HL-60 (cell line): ENCODE data around the gene RAB3C.

Experiments
- DNase-seq, 2 experiments: peaks; one replicate each; pipeline ENCODE4 v3.0.0-alpha.2; 2010 to 2020; ENCODE audit warnings: low read depth in 1 of 2, low spot score in 1 of 2
- H3K27ac ChIP-seq: fragments of 250-450 bp; sonication (Bioruptor Pico); replicated peaks from 2 replicates; pipeline ENCODE4 v1.5.1; 2020; ENCODE audit warnings: mild to moderate bottlenecking, moderate library complexity
- H3K27me3 ChIP-seq: fragments of 250-450 bp; sonication (Bioruptor Pico); 2 replicates; pipeline ENCODE4 v1.5.1; 2021; ENCODE audit warnings: mild to moderate bottlenecking, moderate library complexity; ENCODE audit not compliant: insufficient read depth, poor library complexity, severe bottlenecking
- H3K4me3 ChIP-seq: replicated peaks from 2 replicates; pipeline ENCODE4 v1.5.1; 2011; ENCODE audit warnings: mild to moderate bottlenecking, control low read depth, low read length; ENCODE audit not compliant: insufficient read depth
- GABPA ChIP-seq: IDR thresholded peaks from 2 replicates; pipeline ENCODE4 v1.6.1; 2012; ENCODE audit warnings: low read depth
- POLR2AphosphoS5 ChIP-seq: IDR thresholded peaks from 2 replicates; pipeline ENCODE4 v1.6.1; 2012; ENCODE audit warnings: low read depth
- SPI1 ChIP-seq: IDR thresholded peaks from 2 replicates; pipeline ENCODE4 v1.6.1; 2012; ENCODE audit warnings: low read depth, mild to moderate bottlenecking, borderline replicate concordance
- TF ChIP-seq, protein P1 (sequence below): IDR thresholded peaks from one replicate; pipeline ENCODE4 v1.5.1; 2011; ENCODE audit warnings: low read length, control low read depth, inconsistent platforms; ENCODE audit not compliant: insufficient read depth
- TF ChIP-seq, protein P2 (sequence below): IDR thresholded peaks from 2 replicates; pipeline ENCODE4 v1.6.1; 2012; ENCODE audit warnings: low read depth; ENCODE audit not compliant: insufficient replicate concordance

The RAB3C gene

DNA sequence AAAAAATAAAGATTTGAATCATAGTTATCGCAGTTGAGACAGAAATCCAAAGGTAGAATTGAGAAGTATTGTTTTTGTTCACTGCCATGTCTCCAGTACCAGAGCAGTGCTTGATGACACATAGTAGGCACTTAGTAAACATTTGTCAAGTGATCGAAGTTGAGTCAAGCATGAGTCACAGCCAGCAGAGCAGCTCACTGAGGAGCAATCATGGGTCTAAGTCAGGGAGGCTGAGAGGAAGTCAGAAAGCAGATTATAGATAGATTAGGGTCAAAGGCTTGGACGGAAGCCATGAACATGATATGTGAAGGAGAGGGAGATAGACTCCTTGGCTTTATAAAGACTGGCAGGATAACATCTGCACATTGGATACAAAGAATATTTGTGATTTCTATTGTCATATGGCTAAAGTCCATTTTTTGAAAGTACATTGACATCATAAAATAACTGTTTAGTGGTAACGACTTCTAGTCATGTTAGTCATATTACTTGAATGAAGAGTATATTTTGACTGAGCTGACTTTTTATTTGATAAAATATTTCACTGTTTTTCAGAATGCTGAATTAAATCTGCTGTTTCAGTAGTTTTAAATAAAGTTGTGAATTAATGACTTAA is 168.5 kb downstream of the RAB3C start:
- Histone ChIP-seq H3K4me3 (no peak overlapping the region), H3K27me3 (no peaks in the 10 kb centered on the region), H3K27ac (no peak overlapping the region)
- TF ChIP-seq SPI1 (no peak), GABPA (no peak), POLR2AphosphoS5 (no peak)
- TF ChIP-seq, protein P1, sequence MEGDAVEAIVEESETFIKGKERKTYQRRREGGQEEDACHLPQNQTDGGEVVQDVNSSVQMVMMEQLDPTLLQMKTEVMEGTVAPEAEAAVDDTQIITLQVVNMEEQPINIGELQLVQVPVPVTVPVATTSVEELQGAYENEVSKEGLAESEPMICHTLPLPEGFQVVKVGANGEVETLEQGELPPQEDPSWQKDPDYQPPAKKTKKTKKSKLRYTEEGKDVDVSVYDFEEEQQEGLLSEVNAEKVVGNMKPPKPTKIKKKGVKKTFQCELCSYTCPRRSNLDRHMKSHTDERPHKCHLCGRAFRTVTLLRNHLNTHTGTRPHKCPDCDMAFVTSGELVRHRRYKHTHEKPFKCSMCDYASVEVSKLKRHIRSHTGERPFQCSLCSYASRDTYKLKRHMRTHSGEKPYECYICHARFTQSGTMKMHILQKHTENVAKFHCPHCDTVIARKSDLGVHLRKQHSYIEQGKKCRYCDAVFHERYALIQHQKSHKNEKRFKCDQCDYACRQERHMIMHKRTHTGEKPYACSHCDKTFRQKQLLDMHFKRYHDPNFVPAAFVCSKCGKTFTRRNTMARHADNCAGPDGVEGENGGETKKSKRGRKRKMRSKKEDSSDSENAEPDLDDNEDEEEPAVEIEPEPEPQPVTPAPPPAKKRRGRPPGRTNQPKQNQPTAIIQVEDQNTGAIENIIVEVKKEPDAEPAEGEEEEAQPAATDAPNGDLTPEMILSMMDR: no peak
- TF ChIP-seq, protein P2, sequence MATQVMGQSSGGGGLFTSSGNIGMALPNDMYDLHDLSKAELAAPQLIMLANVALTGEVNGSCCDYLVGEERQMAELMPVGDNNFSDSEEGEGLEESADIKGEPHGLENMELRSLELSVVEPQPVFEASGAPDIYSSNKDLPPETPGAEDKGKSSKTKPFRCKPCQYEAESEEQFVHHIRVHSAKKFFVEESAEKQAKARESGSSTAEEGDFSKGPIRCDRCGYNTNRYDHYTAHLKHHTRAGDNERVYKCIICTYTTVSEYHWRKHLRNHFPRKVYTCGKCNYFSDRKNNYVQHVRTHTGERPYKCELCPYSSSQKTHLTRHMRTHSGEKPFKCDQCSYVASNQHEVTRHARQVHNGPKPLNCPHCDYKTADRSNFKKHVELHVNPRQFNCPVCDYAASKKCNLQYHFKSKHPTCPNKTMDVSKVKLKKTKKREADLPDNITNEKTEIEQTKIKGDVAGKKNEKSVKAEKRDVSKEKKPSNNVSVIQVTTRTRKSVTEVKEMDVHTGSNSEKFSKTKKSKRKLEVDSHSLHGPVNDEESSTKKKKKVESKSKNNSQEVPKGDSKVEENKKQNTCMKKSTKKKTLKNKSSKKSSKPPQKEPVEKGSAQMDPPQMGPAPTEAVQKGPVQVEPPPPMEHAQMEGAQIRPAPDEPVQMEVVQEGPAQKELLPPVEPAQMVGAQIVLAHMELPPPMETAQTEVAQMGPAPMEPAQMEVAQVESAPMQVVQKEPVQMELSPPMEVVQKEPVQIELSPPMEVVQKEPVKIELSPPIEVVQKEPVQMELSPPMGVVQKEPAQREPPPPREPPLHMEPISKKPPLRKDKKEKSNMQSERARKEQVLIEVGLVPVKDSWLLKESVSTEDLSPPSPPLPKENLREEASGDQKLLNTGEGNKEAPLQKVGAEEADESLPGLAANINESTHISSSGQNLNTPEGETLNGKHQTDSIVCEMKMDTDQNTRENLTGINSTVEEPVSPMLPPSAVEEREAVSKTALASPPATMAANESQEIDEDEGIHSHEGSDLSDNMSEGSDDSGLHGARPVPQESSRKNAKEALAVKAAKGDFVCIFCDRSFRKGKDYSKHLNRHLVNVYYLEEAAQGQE: no peak
- no peak for DNase-seq

DNA sequence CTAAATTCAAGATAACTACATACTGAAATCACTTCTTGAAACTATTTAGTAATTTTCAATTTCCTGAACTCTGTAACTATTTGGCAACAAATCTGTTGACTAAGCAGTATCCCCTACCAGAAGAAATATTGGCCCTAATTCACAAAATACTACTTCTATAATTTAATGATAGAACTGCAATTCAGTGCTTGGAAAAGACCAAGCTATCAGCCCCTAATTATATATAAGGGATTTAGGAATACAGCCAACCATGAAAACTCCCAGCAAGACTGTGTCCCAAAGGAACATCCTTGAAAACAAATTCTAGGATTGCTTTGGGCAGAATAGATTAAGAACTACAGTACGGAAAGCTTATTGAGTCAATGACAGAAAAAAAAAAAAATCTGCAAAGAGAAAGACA is 169.2 kb downstream of the RAB3C start:
- Histone ChIP-seq H3K27me3 (no peaks in the 10 kb centered on the region), H3K27ac (no peak overlapping the region), H3K4me3 (no peak overlapping the region)
- DNase-seq: no peak
- TF ChIP-seq, protein P2: no peak
- TF ChIP-seq POLR2AphosphoS5 (no peak), GABPA (no peak), SPI1 (no peak)
- TF ChIP-seq, protein P1: no peak

DNA sequence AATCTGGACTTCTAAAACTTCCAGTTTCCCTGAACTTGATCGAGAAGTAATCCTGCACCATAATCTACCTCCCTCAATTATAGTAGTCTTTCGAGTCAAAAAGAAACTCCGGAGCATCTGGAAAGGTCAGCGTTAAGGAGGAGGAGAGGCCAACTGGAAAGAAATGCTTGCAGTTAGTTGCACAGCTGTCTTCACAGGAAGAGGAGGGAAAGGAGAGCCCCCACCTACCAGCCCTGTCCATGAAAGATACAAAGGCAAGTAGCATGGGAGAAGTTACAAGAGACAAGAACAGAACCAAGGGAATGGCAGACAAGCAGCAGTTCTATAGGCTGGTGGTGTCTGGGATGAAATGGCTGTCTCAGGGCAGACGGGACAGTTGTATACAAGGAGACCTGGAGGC is 170.6 kb downstream of the RAB3C start:
- no peak overlapping the region for H3K4me3 ChIP-seq
- TF ChIP-seq SPI1: no peak
- no peak for TF ChIP-seq GABPA
- TF ChIP-seq, protein P1: no peak
- no peak for TF ChIP-seq POLR2AphosphoS5
- DNase-seq: no peak
- H3K27me3 ChIP-seq: no peaks in the 10 kb centered on the region
- H3K27ac ChIP-seq: no peak overlapping the region

DNA sequence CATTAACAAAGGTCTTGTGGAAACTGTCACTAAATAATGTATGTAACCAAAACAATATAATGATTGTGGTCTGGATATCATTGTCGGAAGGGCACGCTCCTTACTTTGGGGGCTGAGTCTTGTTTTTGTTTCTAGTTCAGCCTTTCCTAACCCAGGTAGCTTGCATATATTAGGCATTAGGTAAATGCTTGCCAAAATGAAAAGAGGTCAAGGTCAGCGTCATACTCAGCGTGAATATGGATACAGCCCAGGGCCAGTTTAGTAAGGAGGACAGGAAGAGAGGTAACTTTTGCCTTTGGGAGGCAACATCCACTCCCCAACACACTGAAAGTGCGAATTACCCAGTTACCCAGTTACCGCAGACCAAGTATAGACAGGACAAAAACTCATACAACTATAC is 171.4 kb downstream of the RAB3C start:
- H3K27me3 ChIP-seq: no peaks in the 10 kb centered on the region
- DNase-seq: no peak
- H3K4me3 ChIP-seq: no peak overlapping the region
- TF ChIP-seq, protein P1: no peak
- TF ChIP-seq GABPA: no peak
- no peak for TF ChIP-seq POLR2AphosphoS5
- TF ChIP-seq, protein P2: no peak
- no peak overlapping the region for H3K27ac ChIP-seq
